ENCODE results near the gene CHST13. TPM values are rescaled to one million over a fixed set of nuclear protein-coding genes. Genes with fewer than 3 reads are reported as not detected.

The CHST13 gene
- total RNA-seq, 1 donor from 2014 or later, result 4.2 TPM

DNA sequence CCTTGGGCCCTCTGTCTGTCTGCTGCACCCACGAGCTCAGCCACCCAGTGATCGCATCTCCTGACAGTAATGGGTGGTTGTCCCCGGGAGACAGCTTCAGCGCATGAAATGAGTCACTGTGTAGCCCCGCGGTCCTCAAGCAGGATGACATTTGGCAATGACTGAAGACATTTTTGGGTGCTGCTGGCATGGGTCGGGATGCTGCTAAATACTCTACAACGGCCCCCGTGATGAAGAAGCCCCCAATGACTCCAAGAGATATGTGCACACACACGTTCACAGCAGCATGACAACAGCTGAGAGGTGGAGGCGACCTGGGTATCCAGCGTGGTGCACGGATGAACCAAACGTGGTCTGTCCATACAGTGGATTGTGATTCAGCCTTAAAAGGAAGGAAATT is 30.9 kb upstream of the CHST13 start:
- H3K27me3 ChIP-seq, result no peaks in the 10 kb centered on the region
- intact Hi-C loops (cut with DNase I), result no loop called here
- no peaks in the 10 kb centered on the region for H3K36me3 ChIP-seq
- H3K9me3 ChIP-seq, result no peaks in the 10 kb centered on the region
- TF ChIP-seq POLR2AphosphoS5 (IDR thresholded peaks at IDR 0.05; ENCODE audit: insufficient read depth in 1 of 2, low read depth in 1 of 2), result no peak
- TF ChIP-seq, protein P1, sequence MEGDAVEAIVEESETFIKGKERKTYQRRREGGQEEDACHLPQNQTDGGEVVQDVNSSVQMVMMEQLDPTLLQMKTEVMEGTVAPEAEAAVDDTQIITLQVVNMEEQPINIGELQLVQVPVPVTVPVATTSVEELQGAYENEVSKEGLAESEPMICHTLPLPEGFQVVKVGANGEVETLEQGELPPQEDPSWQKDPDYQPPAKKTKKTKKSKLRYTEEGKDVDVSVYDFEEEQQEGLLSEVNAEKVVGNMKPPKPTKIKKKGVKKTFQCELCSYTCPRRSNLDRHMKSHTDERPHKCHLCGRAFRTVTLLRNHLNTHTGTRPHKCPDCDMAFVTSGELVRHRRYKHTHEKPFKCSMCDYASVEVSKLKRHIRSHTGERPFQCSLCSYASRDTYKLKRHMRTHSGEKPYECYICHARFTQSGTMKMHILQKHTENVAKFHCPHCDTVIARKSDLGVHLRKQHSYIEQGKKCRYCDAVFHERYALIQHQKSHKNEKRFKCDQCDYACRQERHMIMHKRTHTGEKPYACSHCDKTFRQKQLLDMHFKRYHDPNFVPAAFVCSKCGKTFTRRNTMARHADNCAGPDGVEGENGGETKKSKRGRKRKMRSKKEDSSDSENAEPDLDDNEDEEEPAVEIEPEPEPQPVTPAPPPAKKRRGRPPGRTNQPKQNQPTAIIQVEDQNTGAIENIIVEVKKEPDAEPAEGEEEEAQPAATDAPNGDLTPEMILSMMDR (IDR thresholded peaks at IDR 0.05), result no peak
- TF ChIP-seq POLR2A (IDR thresholded peaks at IDR 0.05), result no peak
- H3K27ac ChIP-seq, result no peak overlapping the region
- no peak overlapping the region for H3K4me3 ChIP-seq
- DNase-seq (ENCODE audit: extremely low spot score in 2 of 2), result no peak
- peaks cover 3% of the 10 kb centered on the region for H3K4me1 ChIP-seq

DNA sequence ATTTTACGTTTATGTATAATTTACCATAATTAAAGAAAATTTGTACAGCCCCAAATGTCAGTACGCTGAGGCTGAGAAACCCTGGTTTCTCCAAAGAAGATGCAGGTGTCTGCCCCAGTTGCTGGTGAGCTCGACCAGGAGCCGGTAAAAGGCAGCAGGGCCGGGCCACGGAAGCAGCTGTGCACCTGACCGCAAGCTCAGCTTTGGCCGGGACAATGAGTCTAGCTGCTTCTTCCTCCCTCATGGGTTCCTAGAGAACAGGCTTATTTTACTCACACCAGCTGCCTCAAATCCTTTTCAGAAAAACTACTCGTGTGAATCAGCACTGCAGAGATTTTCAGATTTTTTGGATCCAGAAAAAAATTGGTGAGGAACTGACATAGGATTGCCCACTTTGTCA is 30.2 kb upstream of the CHST13 start:
- Histone ChIP-seq H3K36me3 (no peaks in the 10 kb centered on the region), H3K27me3 (no peaks in the 10 kb centered on the region), H3K4me1 (peaks cover 3% of the 10 kb centered on the region), H3K9me3 (no peaks in the 10 kb centered on the region), H3K4me3 (no peak overlapping the region), H3K27ac (no peak overlapping the region)
- TF ChIP-seq, protein P1 (IDR thresholded peaks at IDR 0.05), result no peak
- no peak for TF ChIP-seq POLR2AphosphoS5 (IDR thresholded peaks at IDR 0.05; ENCODE audit: insufficient read depth in 1 of 2, low read depth in 1 of 2)
- no peak for TF ChIP-seq POLR2A (IDR thresholded peaks at IDR 0.05)
- intact Hi-C loops (cut with DNase I), result no loop called here
- DNase-seq (ENCODE audit: extremely low spot score in 2 of 2), result no peak

DNA sequence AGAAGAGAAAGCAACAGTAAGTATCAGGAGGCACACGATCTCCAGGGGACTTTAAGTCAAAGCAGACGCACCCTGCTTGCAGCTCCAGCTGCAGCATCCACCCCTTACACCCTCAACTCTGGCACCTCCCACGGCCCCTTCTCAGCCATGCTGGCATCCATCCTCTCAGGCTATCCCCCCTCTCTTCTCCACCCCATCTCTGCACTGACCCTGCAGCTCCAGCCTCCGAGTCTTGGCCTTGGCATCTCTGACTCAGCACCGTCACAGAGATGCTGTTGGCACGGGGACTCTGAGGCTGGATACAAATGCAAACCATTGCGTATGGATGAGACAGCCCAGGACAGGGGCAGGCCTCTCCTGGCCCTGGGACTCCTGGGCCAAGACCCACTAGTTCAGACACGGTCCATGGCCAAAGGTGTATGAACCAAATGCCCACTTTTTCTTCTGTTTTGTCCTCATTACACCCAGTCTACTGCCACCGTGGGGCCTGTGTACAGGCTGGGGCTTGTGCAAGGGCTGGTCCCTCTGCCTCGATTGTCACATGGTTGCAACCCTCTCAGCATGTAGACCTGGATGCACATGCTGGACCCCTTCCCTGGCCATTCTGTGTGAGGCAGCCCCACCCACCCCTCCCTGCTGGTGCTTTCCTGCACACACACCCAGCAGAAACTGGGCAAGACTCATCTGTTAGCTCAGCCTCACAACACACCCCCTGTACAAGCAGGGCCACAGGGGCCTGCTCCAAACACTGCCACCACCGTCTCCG is 29.6 kb upstream of the CHST13 start:
- DNase-seq (ENCODE audit: extremely low spot score in 2 of 2), result no peak
- TF ChIP-seq, protein P1 (IDR thresholded peaks at IDR 0.05), result no peak
- TF ChIP-seq POLR2AphosphoS5 (IDR thresholded peaks at IDR 0.05; ENCODE audit: insufficient read depth in 1 of 2, low read depth in 1 of 2) (no peak), POLR2A (IDR thresholded peaks at IDR 0.05) (no peak)
- Histone ChIP-seq H3K4me3 (no peak overlapping the region), H3K27me3 (no peaks in the 10 kb centered on the region), H3K9me3 (no peaks in the 10 kb centered on the region), H3K36me3 (no peaks in the 10 kb centered on the region), H3K27ac (no peak overlapping the region), H3K4me1 (peaks cover 3% of the 10 kb centered on the region)
- intact Hi-C loops (cut with DNase I), result no loop called here

DNA sequence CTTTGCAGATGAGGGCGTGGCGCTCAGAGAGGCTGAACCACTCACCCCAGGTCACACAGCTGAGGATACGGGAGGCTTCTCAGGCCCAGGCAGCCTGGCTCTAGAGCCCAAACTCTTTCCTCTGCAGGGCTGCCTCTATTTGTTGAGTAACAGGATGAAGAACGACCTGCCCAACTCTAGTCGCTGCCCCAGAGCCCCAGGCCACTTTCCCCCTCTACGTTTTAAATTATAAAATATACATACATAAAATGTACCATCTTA is 29.1 kb upstream of the CHST13 start:
- TF ChIP-seq POLR2AphosphoS5 (IDR thresholded peaks at IDR 0.05; ENCODE audit: insufficient read depth in 1 of 2, low read depth in 1 of 2), result no peak
- TF ChIP-seq, protein P1 (IDR thresholded peaks at IDR 0.05), result no peak
- no peak for TF ChIP-seq POLR2A (IDR thresholded peaks at IDR 0.05)
- Histone ChIP-seq H3K4me3 (no peak overlapping the region), H3K36me3 (no peaks in the 10 kb centered on the region), H3K4me1 (peaks cover 3% of the 10 kb centered on the region), H3K27ac (no peak overlapping the region), H3K9me3 (no peaks in the 10 kb centered on the region), H3K27me3 (no peaks in the 10 kb centered on the region)
- DNase-seq (ENCODE audit: extremely low spot score in 2 of 2), result no peak
- intact Hi-C loops (cut with DNase I), result no loop called here

DNA sequence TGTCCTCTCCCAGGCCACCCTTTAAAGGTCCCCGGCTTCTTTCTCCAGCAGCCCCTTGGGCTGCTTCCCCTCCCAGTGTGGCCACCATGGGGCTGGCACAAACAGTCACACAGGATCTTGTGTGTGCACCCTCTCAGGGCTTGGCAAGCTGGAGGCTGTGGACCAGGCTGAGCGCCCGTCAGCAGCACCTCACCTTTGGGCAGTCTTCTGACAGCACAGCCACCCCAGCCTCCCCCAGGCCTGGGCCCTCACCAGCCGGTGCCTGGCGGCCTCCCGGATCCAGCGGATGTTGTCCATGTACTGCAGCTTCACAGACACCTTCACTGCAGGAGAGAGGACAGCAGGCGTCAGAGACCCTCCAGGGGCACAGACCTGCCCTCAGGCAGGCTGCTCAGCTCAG is 28.2 kb upstream of the CHST13 start:
- no peak overlapping the region for H3K27ac ChIP-seq
- no peak overlapping the region for H3K4me3 ChIP-seq
- H3K27me3 ChIP-seq, result no peaks in the 10 kb centered on the region
- TF ChIP-seq POLR2A (IDR thresholded peaks at IDR 0.05), result no peak
- TF ChIP-seq, protein P1 (IDR thresholded peaks at IDR 0.05), result no peak
- TF ChIP-seq POLR2AphosphoS5 (IDR thresholded peaks at IDR 0.05; ENCODE audit: insufficient read depth in 1 of 2, low read depth in 1 of 2), result no peak
- no peak for DNase-seq (ENCODE audit: extremely low spot score in 2 of 2)
- H3K36me3 ChIP-seq, result no peaks in the 10 kb centered on the region
- H3K4me1 ChIP-seq, result peaks cover 3% of the 10 kb centered on the region
- no peaks in the 10 kb centered on the region for H3K9me3 ChIP-seq
- intact Hi-C loops (cut with DNase I), result no loop called here
